VCaP (cell line): Measurements from ENCODE around the gene ZNF519.
A peak's percentile ranks its signal among the peaks of the same experiment; 100 is the strongest.

Experiments
- H3K27ac ChIP-seq: fragments of 450-650 bp; 2 replicates; pipeline ENCODE4 v1.5.1; 2017
- CTCF ChIP-seq: fragments of 450-650 bp; conservative IDR thresholded peaks from 2 replicates; pipeline ENCODE4 v1.5.1; 2017; ENCODE audit warnings: mild to moderate bottlenecking, moderate library complexity

ZNF519 gene

DNA sequence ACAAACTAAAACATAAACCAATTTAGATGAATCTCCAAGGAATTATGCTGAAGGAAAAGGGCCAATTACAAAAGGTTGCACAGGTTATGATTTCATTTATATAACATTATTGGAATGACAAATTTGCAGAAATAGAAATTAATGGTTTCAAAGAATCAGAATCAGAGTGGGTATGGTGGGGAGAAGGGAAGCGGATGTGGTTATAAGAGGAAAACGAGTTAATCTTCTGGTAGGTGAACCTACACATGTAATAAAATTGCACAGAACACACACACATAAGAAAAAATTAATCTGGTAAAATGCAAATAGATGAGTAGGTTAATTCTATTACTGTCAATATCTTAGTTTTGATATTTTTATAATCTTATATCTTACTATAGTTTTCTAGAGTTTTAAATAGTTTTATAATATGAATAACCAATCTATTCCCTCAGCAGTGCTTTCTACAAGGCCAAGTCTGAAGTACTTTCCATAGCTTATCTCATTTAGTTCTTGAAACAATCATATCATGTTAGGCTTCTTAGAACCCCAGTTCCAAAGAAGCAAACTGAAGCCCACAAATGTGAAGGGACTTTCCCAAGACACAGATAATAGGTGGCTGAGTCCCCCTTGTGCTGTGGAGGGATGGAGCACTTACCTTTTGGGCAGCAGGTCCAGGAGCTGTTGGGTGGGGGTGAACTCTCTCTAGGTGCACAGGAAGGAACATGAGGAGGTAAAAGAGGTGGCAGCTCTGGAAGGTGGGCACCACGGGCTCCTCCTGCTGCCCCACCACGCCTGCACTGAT is 31.5 kb downstream of the ZNF519 start:
- no peak overlapping the region for H3K27ac ChIP-seq
- no peak for TF ChIP-seq CTCF

DNA sequence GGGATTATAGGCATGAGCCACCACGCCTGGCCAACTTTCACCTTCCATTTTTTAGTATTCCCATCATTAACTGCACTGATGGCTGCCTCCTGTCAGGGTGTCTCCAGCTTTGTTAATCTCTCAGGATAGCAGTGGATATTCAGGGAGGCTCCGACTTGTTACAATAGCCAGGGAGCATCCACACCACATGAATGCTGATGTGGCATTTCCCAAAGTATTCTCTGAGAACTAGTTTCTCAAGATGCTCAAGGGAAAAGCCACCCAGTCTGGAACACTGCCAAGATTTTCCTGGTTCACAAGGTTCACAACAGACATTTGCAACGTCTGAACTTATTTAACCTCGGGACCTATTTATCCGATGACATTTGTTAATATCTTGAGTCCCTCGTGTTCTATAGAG is 33.8 kb downstream of the ZNF519 start:
- no peak for TF ChIP-seq CTCF
- H3K27ac ChIP-seq = no peak overlapping the region

DNA sequence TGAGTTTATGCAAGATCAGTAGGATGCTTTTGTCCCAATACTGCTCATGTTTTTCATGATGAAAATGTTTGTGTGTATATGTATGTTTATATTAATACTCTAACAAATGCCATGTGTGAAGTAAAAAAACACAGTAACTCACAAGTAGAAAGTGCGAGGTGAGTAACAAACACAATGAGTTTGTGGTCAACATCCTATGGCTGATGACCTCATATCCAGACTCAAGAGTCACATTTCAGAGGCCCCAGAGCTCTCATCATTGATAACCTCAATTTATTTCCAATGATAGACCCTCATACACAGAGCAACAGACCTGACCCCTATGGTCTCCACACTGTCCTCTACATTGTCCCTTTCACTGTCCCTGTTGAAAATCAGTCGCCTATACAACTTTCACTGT is 34.5 kb downstream of the ZNF519 start:
- no peak overlapping the region for H3K27ac ChIP-seq
- TF ChIP-seq CTCF = no peak

- H3K27ac ChIP-seq = no peak overlapping the region
- TF ChIP-seq CTCF = no peak
Observed at GRCh38 chr18:14093307-14093915, 38.8 kb downstream of the ZNF519 start.

DNA sequence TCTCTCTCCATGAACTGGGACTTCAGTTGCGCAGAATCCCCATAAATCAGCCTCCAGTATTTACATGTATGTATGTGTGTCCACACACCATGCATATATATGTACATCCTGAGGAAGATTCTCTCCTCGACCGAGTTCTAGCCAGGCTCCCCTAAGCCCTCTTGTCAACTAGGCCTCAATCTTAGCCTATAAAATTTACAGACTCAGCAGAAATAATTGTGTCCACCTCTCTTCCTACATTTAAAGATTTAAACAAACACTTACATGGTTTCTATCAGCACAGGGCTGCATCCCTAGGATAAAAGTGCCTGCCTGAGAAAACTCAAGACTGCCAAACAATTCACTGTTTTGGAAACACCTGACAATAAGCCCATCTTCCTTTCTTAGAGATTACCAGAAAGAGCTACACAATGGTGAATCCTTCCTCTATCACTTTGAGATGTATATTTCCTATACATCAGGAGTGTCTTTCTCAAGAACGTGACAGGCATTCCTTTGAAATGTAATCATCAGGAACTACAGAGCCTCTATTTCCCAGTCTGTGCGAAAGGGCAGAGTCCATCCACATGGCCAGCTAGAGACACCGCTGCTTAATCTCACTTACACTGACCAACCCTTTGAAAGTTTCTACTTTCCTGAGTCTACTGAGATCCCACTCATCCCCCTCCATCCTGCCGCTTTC is 39.5 kb downstream of the ZNF519 start:
- no peak for TF ChIP-seq CTCF
- H3K27ac ChIP-seq = no peak overlapping the region

- H3K27ac ChIP-seq = peak overlapping the region; percentile 31; the same call in 1 of the 2 replicates
- TF ChIP-seq CTCF = no peak
Observed at GRCh38 chr18:14089781-14090180, 42.5 kb downstream of the ZNF519 start.

- no peak for TF ChIP-seq CTCF
- peak overlapping the region; percentile 31; the same call in 1 of the 2 replicates for H3K27ac ChIP-seq
Observed at GRCh38 chr18:14089191-14089590, 43.0 kb downstream of the ZNF519 start.
